GM21723 (cell line): Measurements from ENCODE around the gene LAMP1.
"Not testable (repeated sequence)": the region's sequence is repeated elsewhere in the genome, so short reads cannot be mapped to it uniquely, and the experiment has no call there.

Source experiments
- ATAC-seq: cut with Tn5 transposase; IDR thresholded peaks from one replicate; pipeline ENCODE4 v1.9.1; 2021; ENCODE audit warnings: mild to moderate bottlenecking, moderate library complexity; ENCODE audit not compliant: unreplicated experiment

LAMP1 gene

DNA sequence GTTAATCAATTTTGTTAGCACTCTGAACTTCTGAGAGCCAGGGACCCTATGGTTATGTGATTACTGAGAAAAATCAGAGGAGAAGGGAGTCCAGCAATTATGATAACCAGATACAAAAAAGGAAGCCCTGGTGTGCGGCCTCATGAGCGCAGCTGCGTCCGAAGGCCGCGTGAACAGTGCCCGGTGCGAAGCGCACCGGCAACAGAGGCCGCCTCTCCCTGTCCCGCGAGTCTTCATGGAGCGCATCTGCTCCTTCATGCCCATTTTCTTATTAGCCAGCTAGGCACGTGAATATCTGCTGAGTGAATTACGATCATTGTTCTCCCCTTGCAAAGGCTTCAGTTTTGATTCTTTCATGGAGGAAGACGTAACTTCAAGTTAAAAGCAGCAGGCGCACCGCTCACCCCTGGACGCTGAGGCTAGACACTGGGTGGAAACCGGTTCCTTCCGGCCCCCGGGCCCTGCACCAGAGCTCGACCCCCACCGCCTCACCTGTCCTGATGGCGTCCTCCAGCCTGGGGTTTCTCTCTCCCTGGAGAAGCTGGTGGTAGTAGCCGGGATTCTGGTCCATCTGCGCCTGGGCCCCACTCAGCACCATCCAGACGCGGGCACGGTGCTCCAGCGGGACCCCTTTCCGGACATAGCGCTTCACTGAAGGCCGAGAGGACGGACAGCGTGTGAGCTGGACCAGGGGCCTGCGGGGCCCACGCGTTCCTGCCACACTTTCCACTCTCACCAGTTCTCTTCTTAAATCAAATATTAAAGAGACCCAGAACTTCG is 58.0 kb downstream of the LAMP1 start:
- no peak for ATAC-seq

DNA sequence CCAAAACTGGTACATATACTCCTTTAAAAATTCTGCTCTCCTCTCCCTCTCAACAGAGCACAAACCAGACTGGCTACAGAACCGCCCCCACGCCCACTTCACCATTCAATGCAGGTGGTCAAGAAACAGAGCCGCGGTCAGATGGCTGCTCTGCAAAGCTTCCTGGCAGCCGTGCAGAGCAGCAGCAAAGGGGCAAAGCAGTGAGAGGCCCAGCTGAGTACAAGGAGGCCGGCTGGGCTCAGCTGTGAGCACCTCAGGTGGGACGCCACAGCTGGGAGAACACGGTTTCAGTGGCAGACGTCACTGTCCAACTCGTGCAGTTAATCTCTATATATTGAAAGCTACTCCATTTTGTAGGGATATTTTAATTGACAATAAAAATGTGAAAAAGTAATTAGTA is 58.6 kb downstream of the LAMP1 start:
- ATAC-seq, result no peak

DNA sequence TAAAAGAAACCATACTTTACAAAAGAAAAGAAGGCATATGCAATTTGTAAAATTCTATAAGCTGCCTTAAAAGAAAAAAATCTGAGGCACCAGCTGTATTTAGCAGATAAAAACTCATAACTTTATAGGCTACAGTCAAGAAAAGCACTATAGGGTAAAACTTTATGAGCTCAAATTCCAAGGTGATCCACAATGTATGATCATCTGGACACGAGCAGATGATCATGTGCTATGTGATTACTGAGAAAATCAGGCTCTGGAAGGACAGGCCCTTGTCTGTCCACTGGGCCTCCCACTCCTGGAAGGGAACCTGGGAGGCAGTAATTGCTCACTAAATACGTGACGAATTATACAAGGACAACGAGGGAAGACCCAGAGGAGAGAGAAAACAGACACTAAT is 59.6 kb downstream of the LAMP1 start:
- ATAC-seq, result no peak

DNA sequence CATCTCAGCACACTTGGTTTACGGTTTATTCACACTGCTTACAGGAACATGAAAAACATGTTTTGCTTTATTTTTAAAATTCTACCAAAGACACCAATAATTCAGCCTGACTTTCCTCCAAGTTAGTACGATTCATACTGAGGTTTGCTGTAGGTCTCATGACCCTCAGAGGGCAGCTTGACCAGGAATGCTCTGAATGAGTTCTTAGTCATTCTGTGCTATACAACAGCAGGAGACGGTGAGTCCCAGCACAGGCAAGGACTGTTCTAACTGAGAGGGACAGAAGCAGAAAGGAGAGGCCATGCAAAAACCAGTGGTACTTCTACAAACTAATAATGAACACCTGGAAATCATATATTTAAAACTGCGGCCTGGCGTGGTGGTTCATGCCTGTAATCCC is 60.5 kb downstream of the LAMP1 start:
- ATAC-seq, result no peak

DNA sequence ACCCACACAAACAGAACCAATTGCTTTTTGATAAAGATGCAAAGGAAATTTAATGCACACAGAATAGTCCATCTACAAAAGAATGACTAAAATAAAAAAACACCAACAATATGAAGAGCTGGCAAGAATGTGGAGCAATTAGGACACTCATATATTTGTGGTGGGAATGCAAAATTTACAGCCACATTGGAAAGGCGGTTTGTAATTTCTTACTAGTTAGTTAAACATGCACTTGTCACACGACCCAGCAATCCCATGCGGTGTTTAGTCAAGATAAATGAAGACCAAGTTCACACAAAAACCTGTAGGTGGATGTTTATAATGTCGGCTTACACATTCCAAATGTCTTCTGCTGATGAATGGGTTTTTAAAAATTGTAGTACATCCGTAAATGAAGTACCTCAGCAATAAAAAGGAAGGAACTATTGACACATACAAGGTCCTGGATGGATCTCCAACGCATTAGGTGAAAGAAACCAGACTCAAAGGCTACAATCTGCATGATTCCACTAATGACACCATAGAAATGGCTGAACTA is 61.7 kb downstream of the LAMP1 start:
- no peak for ATAC-seq

DNA sequence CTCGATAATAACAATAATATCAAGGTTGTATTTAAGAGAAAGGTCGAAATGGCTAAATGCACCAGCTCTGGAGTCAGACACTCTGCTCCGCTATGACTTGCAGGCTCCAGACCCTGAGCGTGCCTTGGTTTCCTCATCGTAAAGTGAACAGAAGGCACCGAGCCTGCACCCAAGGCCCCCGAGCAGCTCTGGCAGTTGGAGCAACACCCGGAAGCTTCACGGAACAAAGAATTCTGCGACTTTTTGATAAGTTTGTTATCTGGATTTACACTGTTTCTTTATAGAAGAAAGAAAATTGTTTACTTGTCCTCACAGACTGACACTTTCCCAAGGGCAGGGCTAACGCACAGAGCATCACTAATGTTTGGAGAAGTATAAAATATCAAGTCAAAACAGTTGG is 62.5 kb downstream of the LAMP1 start:
- no peak for ATAC-seq

DNA sequence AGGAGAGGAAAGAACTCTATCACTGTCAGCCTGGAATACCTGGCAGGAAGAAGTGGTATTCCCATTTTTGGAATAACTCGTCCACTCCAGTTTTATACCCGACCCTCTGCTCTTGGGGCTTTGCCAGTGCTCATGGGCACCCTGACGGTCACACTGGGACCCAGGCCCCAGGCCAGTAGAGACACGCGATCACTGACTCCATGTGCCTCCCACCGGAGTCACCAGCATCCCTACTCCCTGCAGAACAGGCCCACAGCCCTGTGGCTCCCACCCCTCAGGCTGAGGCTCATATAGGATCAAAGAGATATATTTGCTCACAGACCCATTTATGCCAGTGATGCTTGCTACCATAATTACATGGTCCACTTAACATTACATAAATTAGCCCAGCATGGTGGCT is 63.4 kb downstream of the LAMP1 start:
- ATAC-seq, result no peak

DNA sequence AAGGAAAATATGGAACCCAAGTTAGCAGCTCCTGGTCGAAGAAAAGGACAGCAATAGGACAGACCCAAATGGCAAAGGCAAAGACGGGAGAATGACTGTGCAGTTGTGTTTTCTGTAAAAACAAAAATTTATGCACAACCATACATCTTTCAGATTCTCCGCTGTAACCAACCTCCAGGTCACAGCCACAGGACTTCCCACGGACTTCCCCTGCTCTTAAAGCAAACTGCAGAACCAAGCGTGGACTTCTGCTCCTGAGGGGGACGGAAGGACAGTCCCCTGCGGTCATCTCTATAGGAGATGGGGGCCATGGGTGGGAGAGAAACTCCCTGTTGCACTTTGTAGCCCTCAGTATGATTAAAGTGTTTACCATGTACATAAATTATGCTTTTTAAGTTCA is 64.4 kb downstream of the LAMP1 start:
- ATAC-seq, result no peak

DNA sequence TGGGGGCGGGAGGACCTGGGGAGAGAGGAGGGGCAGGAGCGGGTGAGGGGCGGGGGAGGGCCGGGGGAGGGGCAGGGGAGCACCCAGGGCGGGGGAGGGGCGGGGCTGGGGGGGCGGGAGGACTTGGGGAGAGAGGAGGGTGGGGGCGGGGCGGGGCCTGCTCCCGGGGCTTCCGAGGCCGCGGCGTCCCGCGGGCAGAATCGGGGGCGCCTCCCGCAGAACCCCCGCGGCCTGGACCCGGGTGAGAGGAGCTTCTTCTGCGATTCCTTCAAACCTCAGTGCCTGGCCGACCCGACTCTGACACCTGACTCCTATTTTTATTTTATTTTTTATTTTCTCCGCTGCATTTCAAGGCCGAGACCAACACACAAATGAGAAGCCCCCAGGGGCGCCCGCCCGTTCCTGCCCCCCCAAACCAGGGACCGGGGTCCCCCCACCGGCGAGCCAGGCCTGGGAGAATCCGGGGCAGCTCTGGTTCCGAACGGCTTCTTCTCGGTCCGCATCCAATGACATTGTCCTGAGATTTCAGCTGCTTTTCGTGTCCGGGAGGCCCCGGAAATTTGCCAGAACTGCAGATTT is 67.4 kb downstream of the LAMP1 start:
- no peak for ATAC-seq

DNA sequence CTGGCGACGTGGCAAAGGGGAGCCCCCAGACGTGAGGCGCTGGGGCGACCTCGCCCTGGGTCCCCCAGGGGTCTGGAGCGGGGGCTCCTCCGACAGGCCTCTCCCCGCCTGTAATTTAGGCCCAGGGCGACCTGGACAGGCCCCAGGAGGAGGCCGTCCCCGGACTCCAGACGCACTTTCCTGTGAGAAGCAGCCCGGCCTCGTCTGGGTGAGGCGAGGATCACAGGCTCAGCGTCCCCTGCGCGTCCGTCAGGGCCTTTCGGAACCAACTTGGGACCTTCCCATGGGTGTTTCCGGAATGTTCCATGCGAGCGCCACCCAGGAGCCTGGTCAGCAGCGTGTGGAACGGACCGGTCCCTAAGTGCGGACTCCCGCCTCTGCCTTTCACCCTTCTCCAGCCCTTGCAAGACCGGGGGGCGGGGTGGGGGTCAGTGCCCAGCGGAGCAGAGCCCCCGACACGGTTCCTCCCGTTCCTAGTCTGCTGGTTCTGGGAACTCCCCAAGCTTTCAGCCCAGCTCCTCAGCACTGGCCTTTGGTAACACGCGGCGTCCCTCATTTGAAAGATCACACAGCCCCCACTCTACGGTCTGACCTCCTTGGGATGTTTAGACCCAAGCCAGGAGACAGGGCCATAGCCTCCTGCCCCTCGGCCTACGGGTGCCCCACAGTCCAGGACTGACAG is 68.0 kb downstream of the LAMP1 start:
- ATAC-seq, result no peak

DNA sequence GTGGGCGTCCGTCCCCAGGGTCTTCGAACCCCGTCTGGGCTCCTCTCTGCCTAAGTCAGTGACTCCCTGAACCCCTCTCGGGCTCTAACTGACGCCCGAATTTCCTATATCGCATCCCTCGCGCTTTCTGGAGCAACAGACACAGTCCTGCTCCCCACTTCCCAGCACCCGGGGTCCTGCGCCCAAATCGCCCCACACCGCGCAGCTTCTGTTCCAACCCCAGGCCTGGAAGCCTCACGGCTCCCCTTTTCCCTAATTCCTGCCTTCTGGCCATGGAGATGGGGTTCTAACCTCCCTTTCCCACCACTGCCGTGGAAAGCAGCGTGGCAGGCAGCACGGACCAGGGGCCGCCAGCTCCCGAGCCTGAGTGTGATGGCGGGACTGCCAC is 68.5 kb downstream of the LAMP1 start:
- ATAC-seq, result no peak

DNA sequence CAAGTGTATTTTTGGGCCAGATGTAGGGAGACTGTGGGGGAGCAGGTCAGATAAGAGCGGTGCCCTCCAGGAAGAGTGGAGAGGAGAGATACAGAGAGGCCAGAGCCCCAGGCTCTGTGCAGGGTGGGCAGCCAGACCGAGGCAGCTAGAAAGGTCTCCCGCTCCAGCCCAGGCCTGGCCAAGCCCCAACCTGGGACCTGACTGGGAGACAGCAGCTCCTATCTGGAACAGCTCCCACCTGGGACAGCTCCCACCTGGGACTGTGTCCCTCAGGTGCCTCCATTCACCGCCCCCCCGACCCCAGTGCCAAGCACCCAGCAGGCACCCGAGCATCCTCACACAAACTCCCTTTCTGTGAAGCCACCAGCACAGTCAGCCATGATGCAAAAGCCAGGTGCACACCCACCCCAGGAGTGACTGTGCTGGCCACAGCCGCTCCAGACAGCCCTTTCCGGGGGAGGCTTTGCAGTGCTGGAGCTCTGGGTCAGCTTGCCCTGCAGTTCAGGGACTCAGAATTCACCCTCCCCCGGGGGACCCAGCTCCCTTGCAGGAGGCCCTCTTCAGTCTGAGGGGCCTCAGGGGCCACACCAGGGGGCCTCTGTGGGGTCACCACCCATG is 69.0 kb downstream of the LAMP1 start:
- ATAC-seq, result no peak

DNA sequence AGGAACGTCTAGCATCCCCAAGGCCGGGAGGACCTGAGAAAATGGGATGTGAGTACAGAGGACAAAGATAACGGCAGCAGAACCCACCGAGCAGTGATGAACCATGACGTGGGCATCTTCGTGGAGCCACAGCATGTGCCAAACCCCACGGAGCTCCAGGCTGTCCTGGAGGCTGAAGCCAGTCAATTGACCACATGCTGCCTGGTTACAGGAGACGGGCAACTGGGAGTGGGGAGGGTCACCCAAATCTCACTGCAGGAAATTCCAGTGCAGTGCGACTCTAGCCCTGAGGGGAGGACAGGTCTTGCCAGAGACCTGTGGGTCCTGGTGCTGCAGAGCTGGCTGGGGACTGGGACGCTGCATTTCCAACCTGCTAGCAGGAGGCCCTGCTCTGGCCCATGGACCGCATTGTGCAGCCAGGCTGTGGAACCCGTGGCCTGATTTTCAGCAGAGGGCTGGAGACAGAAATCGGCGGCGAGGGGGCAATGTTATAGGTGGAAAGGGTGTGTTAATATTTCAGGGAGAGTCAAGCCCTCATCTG is 70.1 kb downstream of the LAMP1 start:
- no peak for ATAC-seq

DNA sequence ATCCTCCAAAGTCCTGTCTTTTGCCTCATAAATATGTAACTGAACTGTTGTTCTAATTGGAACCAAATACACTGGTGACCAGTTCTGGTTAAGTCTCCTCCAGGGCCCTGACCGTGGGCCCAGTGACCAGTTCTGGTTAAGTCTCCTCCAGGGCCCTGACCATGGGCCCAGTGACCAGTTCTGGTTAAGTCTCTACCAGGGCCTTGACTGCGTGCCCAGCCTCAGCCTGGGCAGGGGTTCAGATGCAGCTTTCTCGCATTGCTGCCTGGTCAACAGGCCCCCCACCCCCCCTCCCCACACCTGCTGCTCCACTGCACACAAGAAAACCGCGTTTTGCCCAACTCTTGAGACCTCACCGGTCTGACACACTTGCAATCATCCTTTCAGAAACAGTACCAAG is 70.7 kb downstream of the LAMP1 start:
- ATAC-seq, result no peak

DNA sequence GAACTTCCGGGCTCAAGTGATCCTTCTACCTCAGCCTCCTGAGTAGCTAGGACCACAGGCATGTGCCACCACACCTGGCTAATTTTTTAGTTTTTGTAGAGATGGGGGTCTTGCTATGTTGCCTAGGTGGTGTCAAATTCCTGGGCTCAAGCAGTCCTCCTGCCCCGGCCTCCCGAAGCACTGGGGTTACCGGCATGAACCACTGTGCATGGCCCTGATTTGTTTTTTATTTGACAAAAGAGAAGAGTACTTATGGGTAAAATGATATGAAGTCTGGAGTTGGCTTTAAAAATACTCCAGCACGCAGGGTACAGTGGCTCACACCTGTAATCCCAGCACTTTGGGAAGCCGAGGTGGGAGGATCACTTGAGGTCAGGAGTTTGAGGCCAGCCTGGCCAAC is 71.3 kb downstream of the LAMP1 start:
- not testable (repeated sequence) for ATAC-seq

DNA sequence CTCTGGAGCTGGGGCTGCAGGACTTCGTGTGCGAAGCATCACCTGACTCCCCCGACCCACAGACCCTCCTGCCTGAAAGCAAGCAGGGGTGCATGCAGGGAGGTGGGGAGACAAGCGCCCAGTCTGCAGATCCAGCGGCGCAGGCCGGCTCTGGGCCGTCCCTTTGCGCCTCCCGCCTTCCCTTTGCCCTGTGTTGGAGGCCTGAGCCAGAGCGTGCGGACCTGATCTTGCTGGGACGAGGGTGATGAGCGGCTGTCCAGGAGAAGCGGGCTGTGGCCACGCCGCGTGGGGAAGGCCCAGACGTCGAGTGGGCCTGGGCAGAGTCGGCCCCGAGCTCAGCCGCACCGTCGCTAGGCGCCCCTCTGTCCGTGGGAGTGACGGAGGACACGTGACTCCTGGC is 72.2 kb downstream of the LAMP1 start:
- no peak for ATAC-seq

DNA sequence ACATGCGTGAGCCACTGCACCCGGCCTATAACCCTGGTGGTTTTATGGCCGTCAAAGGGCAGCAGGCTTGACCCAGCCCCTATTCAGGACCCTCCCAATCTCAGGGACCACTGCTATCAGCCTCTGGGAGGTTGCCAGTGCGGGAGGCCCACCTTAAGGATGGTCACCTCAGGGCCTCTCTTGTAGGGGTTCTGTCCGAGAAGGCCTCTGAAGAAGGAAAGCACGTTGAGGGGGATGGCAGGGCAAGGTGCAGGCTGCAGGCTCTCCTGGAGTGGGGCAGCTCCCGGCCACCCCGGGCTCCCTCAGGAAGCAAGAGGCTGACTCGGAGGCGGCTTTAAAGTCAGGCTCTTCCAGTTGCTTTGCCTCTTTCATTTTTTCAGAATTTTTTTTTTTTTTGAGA is 72.8 kb downstream of the LAMP1 start:
- no peak for ATAC-seq

DNA sequence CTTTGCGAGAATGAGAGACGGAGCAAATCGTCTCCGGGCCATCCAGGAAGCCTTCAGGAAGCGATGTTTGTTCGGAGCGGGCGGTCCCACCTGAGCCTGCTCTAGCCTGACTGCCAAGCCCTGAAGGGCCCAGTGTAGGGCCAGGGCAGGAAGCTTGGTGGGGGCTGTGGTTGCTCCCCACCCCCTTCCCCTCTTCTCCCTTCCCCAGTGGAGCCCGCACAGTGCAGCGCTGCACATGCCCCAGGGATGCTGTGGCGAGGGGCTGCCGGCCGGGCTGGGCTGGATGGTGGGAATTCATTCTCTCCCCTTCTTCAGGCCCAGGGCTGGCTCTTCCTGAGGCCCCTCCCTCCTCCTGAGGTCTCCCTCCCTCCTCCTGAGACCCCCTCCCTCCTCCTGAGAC is 74.0 kb downstream of the LAMP1 start:
- ATAC-seq, result no peak

DNA sequence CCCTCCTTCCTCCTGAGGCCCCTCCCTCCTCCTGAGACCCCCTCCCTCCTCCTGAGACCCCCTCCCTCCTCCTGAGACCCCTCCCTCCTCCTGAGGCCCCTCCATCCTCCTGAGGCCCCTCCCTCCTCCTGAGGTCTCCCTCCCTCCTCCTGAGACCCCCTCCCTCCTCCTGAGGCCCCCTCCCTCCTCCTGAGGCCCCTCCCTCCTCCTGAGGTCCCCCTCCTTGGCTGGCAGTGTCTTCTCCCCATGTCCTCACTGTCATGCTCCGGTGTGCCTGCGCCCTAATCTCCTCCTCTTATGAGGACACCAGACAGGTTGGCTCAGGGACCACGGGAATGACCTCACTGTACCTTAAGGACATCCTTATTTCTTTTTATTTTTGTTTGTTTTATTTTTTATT is 74.7 kb downstream of the LAMP1 start:
- not testable (repeated sequence) for ATAC-seq
